GM11168 (cell line): ENCODE results near the gene APOC1.

Source experiments
- in situ Hi-C: fragments of 300-500 bp; cut with MboI; formaldehyde crosslinking; loops from one replicate; pipeline ENCODE4 v1.12.0; 2022; ENCODE audit warnings: low sequenced_read_pairs; ENCODE audit not compliant: unreplicated experiment

Gene APOC1

GRCh38 chr19:44951179-44952159 is 37.1 kb downstream of the APOC1 start:
- in situ Hi-C loops, result no loop called here

- in situ Hi-C loops, result no loop called here
These were observed 39.9 kb downstream of the APOC1 start for GRCh38 chr19:44954278-44954648.

- in situ Hi-C loops, result no loop called here
These were observed 40.5 kb downstream of the APOC1 start, which contains the start of gene CLPTM1 for GRCh38 chr19:44954649-44955504. CLPTM1 (plus strand) TSS chr19:44955380; CDS start chr19:44955396, 16 bp downstream.

- in situ Hi-C loops, result no loop called here
These were observed 41.4 kb downstream of the APOC1 start for GRCh38 chr19:44955505-44956439.

GRCh38 chr19:44957526-44957925 is 43.1 kb downstream of the APOC1 start:
- in situ Hi-C loops, result no loop called here

GRCh38 chr19:44958090-44958489 is 43.7 kb downstream of the APOC1 start:
- in situ Hi-C loops, result no loop called here

GRCh38 chr19:44959691-44960090 is 45.3 kb downstream of the APOC1 start:
- in situ Hi-C loops, result no loop called here

GRCh38 chr19:44960906-44961728 is 46.7 kb downstream of the APOC1 start:
- in situ Hi-C loops, result no loop called here

- in situ Hi-C loops, result no loop called here
These were observed 47.4 kb downstream of the APOC1 start for GRCh38 chr19:44961821-44962220.

- in situ Hi-C loops, result no loop called here
These were observed 53.7 kb downstream of the APOC1 start for GRCh38 chr19:44968118-44968517.

- in situ Hi-C loops, result no loop called here
These were observed 54.3 kb downstream of the APOC1 start for GRCh38 chr19:44968670-44969069.
